T-helper 1 cell treated with Interleukin-12 subunit alpha and Interleukin-12 subunit beta and Interleukin-4 antibody, amounts not matched to agents 30 μg/mL and 1 μg/mL, for 36 hours (primary cell): ENCODE data around the gene VEPH1.

ENCODE experiments used
- H3K27ac Mint-ChIP-seq: one replicate; pipeline ENCODE4 v1.8.0; 2021; ENCODE audit warnings: mild to moderate bottlenecking, mixed read lengths
- H3K27me3 Mint-ChIP-seq: one replicate; pipeline ENCODE4 v1.8.0; 2021; ENCODE audit warnings: low read depth, mixed read lengths
- H3K36me3 Mint-ChIP-seq: one replicate; pipeline ENCODE4 v1.8.0; 2021; ENCODE audit warnings: low read depth, mixed read lengths
- H3K4me1 Mint-ChIP-seq: one replicate; pipeline ENCODE4 v1.8.0; 2021; ENCODE audit warnings: low read depth, mixed read lengths
- H3K4me3 Mint-ChIP-seq: one replicate; pipeline ENCODE4 v1.8.0; 2021; ENCODE audit warnings: mild to moderate bottlenecking, moderate library complexity, mixed read lengths
- H3K9me3 Mint-ChIP-seq: one replicate; pipeline ENCODE4 v1.8.0; 2021; ENCODE audit warnings: mixed read lengths

Gene VEPH1

DNA sequence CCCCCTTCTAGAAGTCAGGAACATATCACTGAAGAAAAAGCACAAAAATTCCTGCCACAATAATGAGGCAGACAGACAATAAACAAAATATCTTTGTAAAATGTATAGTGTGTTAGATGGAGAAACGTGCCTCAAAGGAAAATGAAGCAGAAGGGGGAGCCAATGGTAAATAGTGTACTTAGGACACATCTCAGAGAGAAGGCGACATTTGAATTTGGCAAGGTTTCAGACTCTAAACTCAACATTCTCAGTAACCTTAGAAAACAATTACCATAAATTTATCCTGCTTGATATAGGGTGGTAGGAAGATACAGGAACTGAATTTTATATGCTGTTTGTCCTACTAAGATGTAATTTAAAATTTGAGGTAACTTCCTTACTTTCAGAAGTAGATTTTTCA lies 119.2 kb downstream of the VEPH1 start:
- H3K36me3 Mint-ChIP-seq, result no peaks in the 10 kb centered on the region
- no peak overlapping the region for H3K4me3 Mint-ChIP-seq
- no peaks in the 10 kb centered on the region for H3K4me1 Mint-ChIP-seq
- H3K27ac Mint-ChIP-seq, result no peak overlapping the region
- H3K27me3 Mint-ChIP-seq, result no peaks in the 10 kb centered on the region
- no peaks in the 10 kb centered on the region for H3K9me3 Mint-ChIP-seq

DNA sequence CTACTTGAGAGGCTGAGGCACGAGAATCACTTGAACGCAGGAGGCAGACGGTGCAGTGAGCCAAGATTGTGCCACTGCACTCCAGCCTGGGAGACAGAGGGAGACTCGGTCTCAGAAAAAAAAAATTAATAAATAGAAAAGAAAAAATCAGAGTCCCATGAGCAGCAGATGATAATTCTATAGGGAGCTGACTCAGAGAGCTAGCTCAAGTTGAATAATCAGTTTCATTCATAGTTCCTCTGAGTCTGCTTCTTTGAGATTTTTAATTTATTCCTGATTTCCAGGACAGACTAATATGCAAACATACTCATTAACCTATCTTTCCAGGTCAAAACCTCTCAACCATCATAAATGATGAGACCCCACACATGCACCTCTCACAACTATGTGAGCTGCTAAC lies 121.6 kb downstream of the VEPH1 start:
- no peak overlapping the region for H3K27ac Mint-ChIP-seq
- no peaks in the 10 kb centered on the region for H3K9me3 Mint-ChIP-seq
- H3K27me3 Mint-ChIP-seq, result no peaks in the 10 kb centered on the region
- H3K36me3 Mint-ChIP-seq, result no peaks in the 10 kb centered on the region
- H3K4me1 Mint-ChIP-seq, result no peaks in the 10 kb centered on the region
- H3K4me3 Mint-ChIP-seq, result no peak overlapping the region

DNA sequence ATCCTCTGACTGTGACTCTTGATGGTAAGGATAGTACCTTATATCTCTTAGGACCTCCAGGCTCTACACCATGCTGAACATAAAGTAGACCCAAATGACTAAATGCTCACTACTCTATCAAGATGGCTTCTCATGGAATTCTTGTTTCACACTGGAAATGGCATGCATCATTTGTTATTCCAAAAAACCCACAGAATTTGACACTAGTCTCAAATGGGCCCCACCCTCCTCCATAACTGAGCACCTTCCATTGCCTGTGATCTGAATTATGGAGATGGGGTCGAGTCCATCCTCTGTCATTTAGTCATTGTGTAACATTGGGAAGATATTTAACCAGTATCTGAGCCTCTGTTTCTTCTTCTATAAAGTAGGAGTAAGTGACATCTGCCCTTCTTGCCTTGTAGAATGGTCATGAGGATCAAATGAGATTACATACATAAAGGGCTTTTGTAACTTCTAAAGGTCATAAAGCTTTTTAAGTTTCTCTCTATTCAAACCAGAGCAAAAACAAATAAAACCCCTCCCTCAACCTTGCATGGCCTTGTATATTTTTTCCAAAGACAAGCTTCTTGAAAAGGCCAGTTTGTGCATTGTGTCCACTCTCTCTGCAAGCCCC lies 123.6 kb downstream of the VEPH1 start:
- no peak overlapping the region for H3K27ac Mint-ChIP-seq
- H3K27me3 Mint-ChIP-seq, result no peaks in the 10 kb centered on the region
- no peak overlapping the region for H3K4me3 Mint-ChIP-seq
- no peaks in the 10 kb centered on the region for H3K36me3 Mint-ChIP-seq
- H3K9me3 Mint-ChIP-seq, result no peaks in the 10 kb centered on the region
- H3K4me1 Mint-ChIP-seq, result no peaks in the 10 kb centered on the region

DNA sequence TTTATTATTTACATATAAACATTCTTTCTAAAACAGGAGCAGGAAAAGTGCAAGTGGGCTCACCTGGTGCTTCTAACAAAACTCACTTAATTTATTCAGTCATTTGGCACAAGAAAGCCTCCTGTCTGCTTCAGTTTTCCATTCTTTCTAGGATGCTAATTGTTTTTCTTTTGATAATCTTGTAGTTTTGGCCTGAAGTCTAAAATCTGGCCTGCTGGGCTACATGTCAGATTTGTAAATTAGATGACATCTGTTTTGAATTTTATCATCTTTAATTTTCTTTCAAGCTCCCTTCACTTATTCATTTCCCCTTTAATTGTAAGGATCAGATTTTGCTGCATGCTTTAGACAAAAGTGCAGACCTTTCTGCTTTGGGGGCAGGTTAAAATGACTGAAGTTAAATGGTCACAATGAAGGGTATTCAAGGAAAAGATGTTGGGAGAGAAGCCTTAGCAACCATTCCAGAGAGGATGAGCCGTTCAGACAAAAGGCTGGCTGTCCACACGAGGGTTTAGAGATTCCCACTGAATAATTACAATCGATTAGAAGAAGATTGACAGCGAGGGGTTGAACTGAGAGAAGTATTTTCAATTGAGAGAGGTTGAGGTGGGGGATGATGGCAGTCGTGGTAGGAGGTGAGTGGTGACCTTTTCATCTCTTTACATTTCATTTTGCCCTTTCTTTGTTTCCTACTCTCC lies 126.5 kb downstream of the VEPH1 start:
- Mint-ChIP-seq H3K4me3 (no peak overlapping the region), H3K9me3 (no peaks in the 10 kb centered on the region), H3K27me3 (no peaks in the 10 kb centered on the region), H3K36me3 (no peaks in the 10 kb centered on the region), H3K4me1 (no peaks in the 10 kb centered on the region), H3K27ac (no peak overlapping the region)

DNA sequence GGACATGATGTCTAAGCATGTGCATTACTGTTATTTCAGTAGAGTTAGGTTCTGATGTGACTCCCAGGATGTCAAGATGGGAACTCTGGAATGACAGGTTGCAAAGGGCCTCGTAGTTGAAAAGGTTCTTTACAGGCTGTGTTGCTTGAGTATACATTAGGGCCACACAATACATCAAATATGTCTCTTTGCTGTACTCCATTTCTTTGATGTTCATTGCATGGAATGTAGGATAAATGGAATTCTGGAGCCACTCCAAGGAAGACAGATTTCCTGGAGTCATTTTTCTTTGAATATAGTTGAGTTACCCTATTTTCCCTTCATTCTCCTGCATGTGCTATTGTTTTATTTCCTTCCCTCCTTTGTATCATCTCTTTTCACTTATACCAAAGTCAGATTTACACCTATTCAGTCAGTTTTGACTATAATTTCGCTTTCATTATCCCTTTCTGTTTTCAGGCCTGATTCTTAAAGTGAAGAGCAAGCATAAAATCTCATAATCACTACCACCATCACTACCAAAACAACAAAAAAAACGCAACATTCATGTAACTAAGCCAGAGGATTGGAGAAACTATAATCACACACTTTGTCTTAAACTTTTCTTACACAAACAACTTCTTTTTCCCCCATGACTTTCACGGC lies 127.8 kb downstream of the VEPH1 start:
- H3K9me3 Mint-ChIP-seq, result no peaks in the 10 kb centered on the region
- H3K36me3 Mint-ChIP-seq, result no peaks in the 10 kb centered on the region
- H3K27me3 Mint-ChIP-seq, result no peaks in the 10 kb centered on the region
- H3K4me1 Mint-ChIP-seq, result no peaks in the 10 kb centered on the region
- no peak overlapping the region for H3K4me3 Mint-ChIP-seq
- no peak overlapping the region for H3K27ac Mint-ChIP-seq

DNA sequence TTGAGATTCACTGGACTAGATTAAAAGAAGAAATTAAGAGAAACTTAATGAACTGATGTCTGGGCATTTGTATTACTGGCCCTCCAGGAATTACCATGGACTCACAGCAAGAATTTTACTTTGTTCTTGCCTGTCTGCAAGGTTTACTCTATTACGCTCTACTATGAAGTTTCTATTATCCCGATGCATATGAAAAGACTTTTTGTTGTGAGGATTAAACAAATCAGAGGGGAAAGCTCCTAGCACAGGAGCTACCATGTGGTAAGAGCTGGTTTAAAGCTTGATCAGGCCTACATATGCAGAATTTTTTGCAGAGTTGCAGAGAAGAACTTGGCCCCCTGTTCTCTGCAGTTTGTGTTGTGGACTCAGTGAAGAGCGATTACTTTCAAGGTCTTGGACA lies 128.3 kb downstream of the VEPH1 start:
- Mint-ChIP-seq H3K27ac (no peak overlapping the region), H3K4me1 (no peaks in the 10 kb centered on the region), H3K27me3 (no peaks in the 10 kb centered on the region), H3K4me3 (no peak overlapping the region), H3K36me3 (no peaks in the 10 kb centered on the region), H3K9me3 (no peaks in the 10 kb centered on the region)

DNA sequence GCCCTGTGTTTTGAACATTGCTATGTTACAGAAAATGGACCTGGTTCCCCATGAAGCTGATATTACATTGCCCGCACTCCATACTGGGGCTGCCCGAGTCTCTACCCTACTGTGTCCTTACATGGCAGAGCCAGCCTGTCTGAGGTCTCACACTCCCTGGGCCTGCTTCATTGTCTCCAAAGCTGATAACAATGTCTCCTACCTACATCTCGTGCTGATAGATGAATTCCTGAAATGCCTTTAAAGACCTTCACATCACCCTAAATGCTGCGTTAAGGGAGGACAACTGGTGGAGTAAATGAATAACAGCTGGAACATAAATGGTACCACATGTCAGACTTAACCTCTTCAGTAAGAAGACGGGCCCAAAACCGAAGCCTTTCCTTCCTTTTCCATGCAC lies 129.4 kb downstream of the VEPH1 start:
- Mint-ChIP-seq H3K36me3 (no peaks in the 10 kb centered on the region), H3K9me3 (no peaks in the 10 kb centered on the region), H3K4me3 (no peak overlapping the region), H3K27ac (no peak overlapping the region), H3K4me1 (no peaks in the 10 kb centered on the region), H3K27me3 (no peaks in the 10 kb centered on the region)

DNA sequence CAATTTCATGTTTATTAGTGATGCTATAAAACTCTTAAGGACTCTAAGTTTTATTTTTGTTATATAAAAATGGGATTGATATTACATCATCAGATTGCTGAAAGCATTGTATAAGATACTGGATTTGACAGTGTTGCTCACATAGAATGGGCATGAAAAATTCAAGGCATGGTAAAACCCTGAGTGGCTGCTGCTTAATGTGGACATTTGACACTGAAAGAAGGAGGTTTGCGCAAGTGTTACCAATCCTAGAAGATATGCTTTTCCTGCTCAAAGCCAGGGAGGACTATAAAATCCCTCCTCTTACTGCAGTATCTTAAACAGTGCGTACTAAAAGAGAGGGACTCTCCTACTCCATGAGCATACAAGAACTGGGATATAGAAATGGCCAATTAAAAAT lies 132.3 kb downstream of the VEPH1 start:
- Mint-ChIP-seq H3K4me3 (no peak overlapping the region), H3K27ac (no peak overlapping the region), H3K9me3 (no peaks in the 10 kb centered on the region), H3K36me3 (no peaks in the 10 kb centered on the region), H3K4me1 (no peaks in the 10 kb centered on the region), H3K27me3 (no peaks in the 10 kb centered on the region)

DNA sequence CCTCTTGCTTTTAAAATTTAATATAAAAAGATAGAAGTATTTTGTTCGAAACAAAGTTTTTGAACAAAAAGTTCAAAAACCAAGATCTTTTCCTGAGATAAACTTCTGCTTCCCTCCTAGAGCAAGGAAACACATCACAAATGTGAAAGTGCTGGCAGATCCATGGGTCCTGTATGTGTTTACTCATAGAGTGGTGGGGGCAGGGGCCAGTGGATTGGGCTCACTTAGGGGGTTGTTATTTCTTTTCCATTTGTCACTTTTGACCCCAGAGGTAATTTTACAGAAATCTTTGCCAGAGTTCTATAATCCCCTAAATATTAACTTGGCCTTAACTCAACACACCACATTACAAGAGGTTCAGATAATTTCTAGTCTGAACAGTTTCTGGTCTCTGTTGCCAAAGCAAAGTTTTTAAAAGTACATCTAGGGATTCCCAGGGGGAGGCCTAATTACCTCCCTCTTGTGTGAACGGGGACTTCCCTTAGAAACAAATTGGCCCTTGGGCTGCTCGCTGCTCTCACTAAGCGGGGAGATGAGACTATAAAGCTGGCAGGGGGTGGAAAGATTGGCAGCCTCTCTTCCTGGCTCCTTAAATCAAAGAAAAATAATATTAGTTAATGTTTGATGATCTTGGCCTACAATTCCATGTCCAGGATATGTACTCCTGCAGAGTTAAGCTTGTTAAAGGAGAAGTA lies 133.3 kb downstream of the VEPH1 start:
- no peaks in the 10 kb centered on the region for H3K9me3 Mint-ChIP-seq
- H3K4me3 Mint-ChIP-seq, result no peak overlapping the region
- H3K36me3 Mint-ChIP-seq, result no peaks in the 10 kb centered on the region
- H3K4me1 Mint-ChIP-seq, result no peaks in the 10 kb centered on the region
- no peaks in the 10 kb centered on the region for H3K27me3 Mint-ChIP-seq
- H3K27ac Mint-ChIP-seq, result no peak overlapping the region

DNA sequence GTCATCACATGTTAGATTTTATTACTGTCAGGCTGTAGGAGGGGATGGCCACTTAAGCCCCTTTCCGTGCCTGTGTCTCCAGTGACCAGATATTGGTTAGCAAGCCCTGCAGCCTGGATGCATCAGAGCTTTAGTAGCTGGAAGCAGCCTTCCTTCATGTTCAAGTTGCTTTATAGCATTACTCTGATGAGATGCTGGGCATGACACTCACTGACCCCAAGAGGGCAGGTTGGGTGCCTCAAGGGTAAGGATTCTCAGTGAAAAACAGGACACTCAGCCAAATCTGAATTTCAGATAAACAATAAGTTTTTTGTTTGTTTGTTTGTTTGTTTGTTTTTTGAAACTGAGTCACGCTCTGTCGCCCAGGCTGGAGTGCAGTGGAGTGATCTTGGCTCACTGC lies 135.0 kb downstream of the VEPH1 start:
- Mint-ChIP-seq H3K4me1 (no peaks in the 10 kb centered on the region), H3K36me3 (no peaks in the 10 kb centered on the region), H3K27ac (no peak overlapping the region), H3K9me3 (no peaks in the 10 kb centered on the region), H3K4me3 (no peak overlapping the region), H3K27me3 (no peaks in the 10 kb centered on the region)

DNA sequence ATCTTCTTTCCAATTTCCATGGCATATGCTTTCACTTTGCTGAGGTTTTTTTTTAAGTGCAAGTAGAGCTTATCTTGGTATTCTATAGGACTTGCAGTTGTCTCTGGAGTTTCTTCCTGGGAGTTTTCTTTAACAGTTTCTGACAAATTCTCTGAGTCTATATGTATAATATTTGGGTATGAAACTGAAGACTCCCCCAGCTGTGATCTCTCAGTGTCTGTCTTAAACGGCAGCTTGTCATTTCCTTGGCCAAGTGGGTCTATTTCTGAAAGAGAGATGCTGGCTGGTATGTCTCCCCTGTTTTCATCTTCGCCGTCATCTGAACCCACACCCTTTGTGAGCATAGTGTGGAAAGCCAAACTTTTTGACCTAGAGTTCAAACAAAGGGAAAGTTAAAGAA lies 139.8 kb downstream of the VEPH1 start:
- Mint-ChIP-seq H3K4me3 (no peak overlapping the region), H3K36me3 (no peaks in the 10 kb centered on the region), H3K9me3 (no peaks in the 10 kb centered on the region), H3K27me3 (no peaks in the 10 kb centered on the region), H3K4me1 (no peaks in the 10 kb centered on the region), H3K27ac (no peak overlapping the region)

DNA sequence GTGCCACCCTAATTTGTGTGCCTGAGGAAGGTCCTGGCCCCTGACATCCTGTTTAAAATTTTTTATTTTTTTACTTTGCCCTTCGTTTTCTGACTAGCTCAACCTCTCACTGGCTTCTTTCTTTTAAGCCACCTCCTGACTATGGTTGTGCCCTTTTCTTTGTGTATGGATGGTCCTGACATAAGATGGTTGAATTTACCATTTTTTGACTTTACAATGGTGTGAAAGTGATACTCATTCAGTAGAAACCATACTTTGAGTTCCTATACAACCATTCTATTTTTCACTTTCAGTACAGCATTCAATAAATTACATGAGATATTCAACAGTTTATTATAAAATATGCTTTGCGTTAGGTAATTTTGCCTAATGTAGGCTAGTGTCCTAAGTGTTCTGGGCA lies 140.9 kb downstream of the VEPH1 start:
- Mint-ChIP-seq H3K4me1 (no peaks in the 10 kb centered on the region), H3K36me3 (no peaks in the 10 kb centered on the region), H3K27ac (no peak overlapping the region), H3K9me3 (no peaks in the 10 kb centered on the region), H3K27me3 (no peaks in the 10 kb centered on the region), H3K4me3 (no peak overlapping the region)

DNA sequence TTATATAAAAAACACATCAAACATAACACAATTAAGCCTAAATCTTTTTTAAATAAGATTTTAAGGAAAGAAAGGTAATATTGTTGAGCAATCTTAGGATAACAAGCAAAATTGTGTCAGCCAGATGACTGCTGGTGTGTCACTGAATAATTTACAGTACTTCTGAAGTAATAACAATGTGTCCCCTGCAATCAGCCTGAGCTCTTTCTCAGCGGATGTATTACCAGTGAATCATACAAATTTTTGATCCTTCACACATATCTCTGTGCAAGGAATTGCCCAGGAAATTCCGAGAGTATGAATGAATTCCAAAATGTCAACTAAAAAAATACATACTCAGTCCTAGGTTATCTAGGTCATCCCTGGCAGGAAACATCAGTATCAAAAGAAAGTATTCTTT lies 143.2 kb downstream of the VEPH1 start:
- Mint-ChIP-seq H3K27ac (no peak overlapping the region), H3K4me3 (no peak overlapping the region), H3K27me3 (no peaks in the 10 kb centered on the region), H3K4me1 (no peaks in the 10 kb centered on the region), H3K9me3 (no peaks in the 10 kb centered on the region), H3K36me3 (no peaks in the 10 kb centered on the region)

DNA sequence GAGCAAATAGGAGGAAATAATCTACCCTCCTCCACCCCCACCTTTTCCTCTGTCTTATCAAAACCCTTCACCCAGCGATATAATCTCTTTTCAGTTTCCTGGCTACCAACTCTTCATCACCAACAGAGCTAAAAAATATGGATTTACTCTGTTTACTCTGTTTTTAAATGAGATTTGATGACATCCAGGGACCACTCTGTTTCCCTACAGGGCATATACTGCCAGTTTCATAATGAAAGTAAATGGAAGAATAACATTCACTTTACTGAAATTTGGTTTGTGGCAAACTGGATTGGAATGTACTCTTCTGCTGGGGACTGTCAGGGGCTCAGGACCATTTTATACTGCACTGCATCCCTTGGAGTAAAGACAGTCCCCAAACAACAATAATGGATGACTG lies 146.7 kb downstream of the VEPH1 start:
- Mint-ChIP-seq H3K9me3 (no peaks in the 10 kb centered on the region), H3K4me1 (no peaks in the 10 kb centered on the region), H3K36me3 (no peaks in the 10 kb centered on the region), H3K4me3 (no peak overlapping the region), H3K27me3 (no peaks in the 10 kb centered on the region), H3K27ac (no peak overlapping the region)

DNA sequence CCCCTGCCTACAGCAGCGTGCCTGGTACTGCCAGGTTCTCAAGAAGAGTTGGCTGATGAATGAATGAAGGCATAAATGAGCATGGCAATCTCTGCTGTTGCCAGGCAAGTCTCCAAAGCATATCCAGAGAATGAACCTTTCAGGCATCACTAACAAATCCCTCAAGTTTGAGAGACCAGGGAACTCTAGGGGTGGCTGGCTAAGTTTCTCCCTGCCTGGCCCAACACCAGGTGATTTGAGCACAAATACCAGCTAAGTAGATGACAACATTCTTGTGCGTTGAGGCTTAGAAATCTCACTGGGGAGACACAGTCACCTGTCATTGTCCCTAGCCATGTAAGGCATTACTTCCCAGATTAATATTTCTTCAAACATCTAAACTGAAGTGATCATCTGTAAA lies 147.9 kb downstream of the VEPH1 start:
- H3K36me3 Mint-ChIP-seq, result no peaks in the 10 kb centered on the region
- H3K4me1 Mint-ChIP-seq, result no peaks in the 10 kb centered on the region
- H3K27me3 Mint-ChIP-seq, result no peaks in the 10 kb centered on the region
- H3K4me3 Mint-ChIP-seq, result no peak overlapping the region
- H3K27ac Mint-ChIP-seq, result no peak overlapping the region
- H3K9me3 Mint-ChIP-seq, result no peaks in the 10 kb centered on the region
